ENCODE results near the gene HINT3. TPM values are rescaled to one million over a fixed set of nuclear protein-coding genes. Genes with fewer than 3 reads are reported as not detected.

Gene HINT3
- total RNA-seq, 1 experiment from 2014 or later, result 12.7 TPM

DNA sequence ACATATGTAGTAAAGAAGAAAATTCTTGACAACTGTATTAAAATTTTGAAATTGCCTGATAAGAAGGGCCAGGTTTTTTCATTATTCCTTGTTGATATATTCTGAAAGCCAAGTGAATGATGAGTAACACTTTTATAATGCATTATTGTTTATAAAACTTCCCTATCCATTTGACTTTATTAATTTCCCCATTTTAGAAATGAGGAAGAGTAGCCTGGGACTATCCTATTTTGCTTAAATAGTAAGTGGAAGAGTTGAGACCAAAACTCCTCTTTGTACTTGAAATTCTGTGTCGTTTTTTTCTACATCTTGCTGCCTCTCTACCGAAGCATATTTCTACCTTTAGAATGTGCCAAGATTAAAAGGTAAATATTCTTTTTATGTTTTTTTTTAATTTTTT, 69.4 kb downstream of the HINT3 start:
- POLR2A ChIA-PET, result no interaction called here
- no TSS peak for BruUV-seq (replicated peaks)
- H3K27ac ChIP-seq (ENCODE audit: low read depth, low read length), result no peak overlapping the region

More for the DNA sequence above, 69.4 kb downstream of the HINT3 start:
- Histone ChIP-seq H3K4me1 (ENCODE audit: control insufficient read depth in 1 of 2, insufficient read depth in 2 of 2, low read length in 2 of 2) (no peaks in the 10 kb centered on the region), H3K9me3 (ENCODE audit: control insufficient read depth in 1 of 2, insufficient read depth in 1 of 2, low read depth in 1 of 2, low read length in 2 of 2) (no peaks in the 10 kb centered on the region), H4K20me1 (ENCODE audit: insufficient read depth) (peaks cover 4% of the 10 kb centered on the region; the same call in 1 of the 2 replicates), H3K9me2 (ENCODE audit: insufficient read depth) (no peaks in the 10 kb centered on the region), H3K27me3 (ENCODE audit: insufficient read depth, low read length) (no peaks in the 10 kb centered on the region), H3K4me3 (replicated peaks in 1 of 2; ENCODE audit: low read depth in 1 of 2, low read length in 2 of 2) (no peak overlapping the region), H3K9ac (ENCODE audit: low read length) (no peak overlapping the region), H3K36me3 (ENCODE audit: control insufficient read depth in 1 of 2, insufficient read depth in 2 of 2, low read length in 2 of 2) (peaks cover 20 to 25% of the 10 kb centered on the region in 2 experiments), H3K4me2 (ENCODE audit: low read length) (no peak overlapping the region), H3K79me2 (ENCODE audit: insufficient read depth, low read length) (peaks cover 13% of the 10 kb centered on the region; the same call in 1 of the 2 replicates), H2AFZ (ENCODE audit: low read depth, low read length, poor library complexity, severe bottlenecking) (no peak overlapping the region)
- intact Hi-C loops (cut with micrococcal nuclease), result no loop called here
- DNase-seq (ENCODE audit: low read depth, low spot score) (no peak), ATAC-seq (no peak)
- CTCF ChIA-PET, result no interaction called here
- RAD21 ChIA-PET (ENCODE audit: low non-redundant PET in 1 of 2, low total read pairs in 2 of 2, uncharacterized antibody in 2 of 2, unreplicated experiment in 2 of 2), result no interaction called here
- TF ChIP-seq YY1 (IDR thresholded peaks at IDR 0.05; ENCODE audit: extremely low read depth, insufficient replicate concordance, low read depth, low read length) (no peak), EZH2phosphoT487 (IDR thresholded peaks at IDR 0.05; ENCODE audit: borderline replicate concordance) (no peak), ELF1 (IDR thresholded peaks at IDR 0.05; ENCODE audit: borderline replicate concordance, low read depth) (no peak), CEBPB (IDR thresholded peaks at IDR 0.05; ENCODE audit: low read depth) (no peak)
- TF ChIP-seq, protein P1, sequence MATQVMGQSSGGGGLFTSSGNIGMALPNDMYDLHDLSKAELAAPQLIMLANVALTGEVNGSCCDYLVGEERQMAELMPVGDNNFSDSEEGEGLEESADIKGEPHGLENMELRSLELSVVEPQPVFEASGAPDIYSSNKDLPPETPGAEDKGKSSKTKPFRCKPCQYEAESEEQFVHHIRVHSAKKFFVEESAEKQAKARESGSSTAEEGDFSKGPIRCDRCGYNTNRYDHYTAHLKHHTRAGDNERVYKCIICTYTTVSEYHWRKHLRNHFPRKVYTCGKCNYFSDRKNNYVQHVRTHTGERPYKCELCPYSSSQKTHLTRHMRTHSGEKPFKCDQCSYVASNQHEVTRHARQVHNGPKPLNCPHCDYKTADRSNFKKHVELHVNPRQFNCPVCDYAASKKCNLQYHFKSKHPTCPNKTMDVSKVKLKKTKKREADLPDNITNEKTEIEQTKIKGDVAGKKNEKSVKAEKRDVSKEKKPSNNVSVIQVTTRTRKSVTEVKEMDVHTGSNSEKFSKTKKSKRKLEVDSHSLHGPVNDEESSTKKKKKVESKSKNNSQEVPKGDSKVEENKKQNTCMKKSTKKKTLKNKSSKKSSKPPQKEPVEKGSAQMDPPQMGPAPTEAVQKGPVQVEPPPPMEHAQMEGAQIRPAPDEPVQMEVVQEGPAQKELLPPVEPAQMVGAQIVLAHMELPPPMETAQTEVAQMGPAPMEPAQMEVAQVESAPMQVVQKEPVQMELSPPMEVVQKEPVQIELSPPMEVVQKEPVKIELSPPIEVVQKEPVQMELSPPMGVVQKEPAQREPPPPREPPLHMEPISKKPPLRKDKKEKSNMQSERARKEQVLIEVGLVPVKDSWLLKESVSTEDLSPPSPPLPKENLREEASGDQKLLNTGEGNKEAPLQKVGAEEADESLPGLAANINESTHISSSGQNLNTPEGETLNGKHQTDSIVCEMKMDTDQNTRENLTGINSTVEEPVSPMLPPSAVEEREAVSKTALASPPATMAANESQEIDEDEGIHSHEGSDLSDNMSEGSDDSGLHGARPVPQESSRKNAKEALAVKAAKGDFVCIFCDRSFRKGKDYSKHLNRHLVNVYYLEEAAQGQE (IDR thresholded peaks at IDR 0.05; ENCODE audit: low read depth), result no peak
- TF ChIP-seq, protein P2, sequence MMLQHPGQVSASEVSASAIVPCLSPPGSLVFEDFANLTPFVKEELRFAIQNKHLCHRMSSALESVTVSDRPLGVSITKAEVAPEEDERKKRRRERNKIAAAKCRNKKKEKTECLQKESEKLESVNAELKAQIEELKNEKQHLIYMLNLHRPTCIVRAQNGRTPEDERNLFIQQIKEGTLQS (IDR thresholded peaks at IDR 0.05), result no peak
